ENCODE measurements around the gene CERS6. TPM values are rescaled to one million over a fixed set of nuclear protein-coding genes. Genes with fewer than 3 reads are reported as not detected.

The CERS6 gene
- total RNA-seq, 1 donor from 2014 or later: 10.9 TPM

GRCh38 chr2:168697668-168698121, 241.6 kb downstream of the CERS6 start:
- no peak overlapping the region for H3K27ac ChIP-seq
- no peak for TF ChIP-seq CTCF (IDR thresholded peaks at IDR 0.05)
- no peaks in the 10 kb centered on the region for H3K27me3 ChIP-seq
- no peaks in the 10 kb centered on the region for H3K9me3 ChIP-seq
- no peak overlapping the region for H3K4me3 ChIP-seq
- intact Hi-C loops (cut with DNase I): no loop called here
- H3K4me1 ChIP-seq: no peaks in the 10 kb centered on the region
- H3K36me3 ChIP-seq: no peaks in the 10 kb centered on the region
- DNase-seq (ENCODE audit: low spot score in 2 of 2): no peak

- intact Hi-C loops (cut with DNase I): no loop called here
- no peaks in the 10 kb centered on the region for H3K36me3 ChIP-seq
- no peaks in the 10 kb centered on the region for H3K27me3 ChIP-seq
- no peak for TF ChIP-seq CTCF (IDR thresholded peaks at IDR 0.05)
- no peak for DNase-seq (ENCODE audit: low spot score in 2 of 2)
- no peaks in the 10 kb centered on the region for H3K4me1 ChIP-seq
- H3K27ac ChIP-seq: no peak overlapping the region
- no peaks in the 10 kb centered on the region for H3K9me3 ChIP-seq
- no peak overlapping the region for H3K4me3 ChIP-seq
These were observed 242.9 kb downstream of the CERS6 start for GRCh38 chr2:168698969-168699368.

- DNase-seq (ENCODE audit: low spot score in 2 of 2): peak in 1 of 2 donors; percentile 65
- H3K4me3 ChIP-seq: no peak overlapping the region
- TF ChIP-seq CTCF (IDR thresholded peaks at IDR 0.05): no peak
- no peaks in the 10 kb centered on the region for H3K9me3 ChIP-seq
- no peaks in the 10 kb centered on the region for H3K4me1 ChIP-seq
- no peak overlapping the region for H3K27ac ChIP-seq
- no peaks in the 10 kb centered on the region for H3K36me3 ChIP-seq
- no peaks in the 10 kb centered on the region for H3K27me3 ChIP-seq
- intact Hi-C loops (cut with DNase I): no loop called here
These were observed 243.9 kb downstream of the CERS6 start for GRCh38 chr2:168699844-168700417.

- no peaks in the 10 kb centered on the region for H3K36me3 ChIP-seq
- DNase-seq (ENCODE audit: low spot score in 2 of 2): no peak
- H3K27ac ChIP-seq: no peak overlapping the region
- no peaks in the 10 kb centered on the region for H3K4me1 ChIP-seq
- intact Hi-C loops (cut with DNase I): no loop called here
- H3K27me3 ChIP-seq: no peaks in the 10 kb centered on the region
- H3K4me3 ChIP-seq: no peak overlapping the region
- TF ChIP-seq CTCF (IDR thresholded peaks at IDR 0.05): no peak
- no peaks in the 10 kb centered on the region for H3K9me3 ChIP-seq
These were observed 244.7 kb downstream of the CERS6 start for GRCh38 chr2:168700615-168701245.

GRCh38 chr2:168702579-168702978, 246.5 kb downstream of the CERS6 start:
- H3K36me3 ChIP-seq: no peaks in the 10 kb centered on the region
- no peaks in the 10 kb centered on the region for H3K4me1 ChIP-seq
- no peak overlapping the region for H3K4me3 ChIP-seq
- intact Hi-C loops (cut with DNase I): no loop called here
- H3K27ac ChIP-seq: no peak overlapping the region
- no peaks in the 10 kb centered on the region for H3K27me3 ChIP-seq
- no peaks in the 10 kb centered on the region for H3K9me3 ChIP-seq
- no peak for TF ChIP-seq CTCF (IDR thresholded peaks at IDR 0.05)
- no peak for DNase-seq (ENCODE audit: low spot score in 2 of 2)
